Stimulated activated CD8-positive, alpha-beta memory T cell treated with anti-CD3 and anti-CD28 coated beads, Interleukin-12 subunit alpha, Interleukin-12 subunit beta, amount 100 ng/mL, for 4 hours (primary cell): ENCODE results near the gene GALNT10.

Experiments
- DNase-seq: peaks from one replicate; pipeline ENCODE4 v3.0.0-alpha.2; 2020; ENCODE audit warnings: low read depth

Gene GALNT10

GRCh38 chr5:154234551-154234950, 44.0 kb downstream of the GALNT10 start:
- DNase-seq = no peak

GRCh38 chr5:154236011-154236410, 45.5 kb downstream of the GALNT10 start:
- DNase-seq = no peak

DNA sequence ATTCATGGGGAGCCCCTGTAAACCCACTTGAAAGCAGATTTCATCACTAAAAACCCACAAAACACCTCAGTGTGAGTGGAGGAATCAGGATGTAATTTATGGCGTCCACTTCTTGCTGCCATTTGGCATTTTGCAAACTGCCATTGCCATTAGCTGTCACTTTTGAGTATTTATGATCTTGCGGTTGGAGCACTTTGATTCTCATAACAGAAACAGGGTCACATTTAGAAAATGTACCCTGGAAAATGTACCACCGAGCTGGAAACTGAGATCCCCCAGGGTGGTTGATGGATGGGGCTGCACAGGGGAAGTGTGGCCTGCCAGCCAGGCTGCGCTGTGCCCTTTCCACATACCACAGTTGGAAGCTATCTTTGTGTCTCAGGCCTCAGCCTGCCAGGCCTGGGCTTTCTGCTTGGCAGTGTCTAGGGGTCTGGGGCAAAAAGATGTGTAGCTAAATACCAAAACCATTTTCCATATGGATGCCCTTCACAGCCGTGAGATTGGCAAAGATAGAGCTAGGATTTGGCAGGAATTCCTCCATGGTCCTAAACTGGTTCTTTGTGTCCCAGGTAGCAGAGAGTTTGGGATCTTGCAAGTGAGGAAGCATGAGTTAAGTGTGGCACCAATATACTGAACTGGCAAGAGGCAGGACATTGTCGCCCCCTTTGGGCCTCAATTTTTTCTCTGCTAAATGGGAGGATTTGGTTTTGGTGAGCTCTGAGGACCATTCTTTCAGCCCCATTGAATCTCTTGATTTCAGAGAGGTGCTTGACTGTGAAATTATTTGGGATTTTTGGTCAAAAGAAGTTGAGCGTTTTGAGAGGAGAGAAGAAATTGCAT, 46.2 kb downstream of the GALNT10 start:
- DNase-seq = no peak

DNA sequence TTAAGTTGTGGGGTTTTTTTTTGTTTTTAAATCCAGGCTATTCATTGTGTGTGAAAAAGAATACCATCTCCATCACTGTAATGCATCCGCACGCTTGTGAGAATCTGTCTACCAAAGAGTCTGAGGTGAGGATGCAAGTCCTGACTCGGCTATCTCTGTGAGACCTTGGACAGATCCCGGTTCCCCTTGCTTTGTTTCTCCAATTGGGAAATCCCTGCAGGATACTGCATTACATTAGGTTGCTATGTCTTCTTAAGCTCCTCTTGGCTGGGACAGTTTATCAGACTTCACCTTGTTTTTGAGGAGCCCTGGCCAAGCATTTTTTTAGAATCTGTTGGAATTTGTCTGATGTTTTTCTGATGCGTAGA, 46.8 kb downstream of the GALNT10 start:
- DNase-seq = no peak

DNA sequence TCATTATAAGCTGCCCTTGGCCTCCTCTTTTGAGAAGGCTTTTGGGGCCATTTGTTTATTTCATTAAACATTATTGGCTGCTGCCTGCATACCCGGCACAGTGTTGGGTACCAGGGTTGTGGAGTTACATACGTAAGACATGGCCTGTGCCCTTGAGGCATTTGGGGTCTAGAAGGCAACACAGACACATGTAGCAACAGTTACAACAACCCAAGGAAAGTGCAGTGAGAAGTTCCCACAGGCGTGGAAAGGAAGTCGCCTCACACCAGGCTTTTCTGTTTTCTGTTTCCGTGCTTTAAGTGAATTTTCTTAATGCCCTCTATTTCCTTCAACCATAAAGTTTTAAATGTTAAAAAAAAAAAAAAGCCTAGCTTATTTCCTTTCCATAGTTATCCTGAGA, 47.4 kb downstream of the GALNT10 start:
- DNase-seq = no peak

DNA sequence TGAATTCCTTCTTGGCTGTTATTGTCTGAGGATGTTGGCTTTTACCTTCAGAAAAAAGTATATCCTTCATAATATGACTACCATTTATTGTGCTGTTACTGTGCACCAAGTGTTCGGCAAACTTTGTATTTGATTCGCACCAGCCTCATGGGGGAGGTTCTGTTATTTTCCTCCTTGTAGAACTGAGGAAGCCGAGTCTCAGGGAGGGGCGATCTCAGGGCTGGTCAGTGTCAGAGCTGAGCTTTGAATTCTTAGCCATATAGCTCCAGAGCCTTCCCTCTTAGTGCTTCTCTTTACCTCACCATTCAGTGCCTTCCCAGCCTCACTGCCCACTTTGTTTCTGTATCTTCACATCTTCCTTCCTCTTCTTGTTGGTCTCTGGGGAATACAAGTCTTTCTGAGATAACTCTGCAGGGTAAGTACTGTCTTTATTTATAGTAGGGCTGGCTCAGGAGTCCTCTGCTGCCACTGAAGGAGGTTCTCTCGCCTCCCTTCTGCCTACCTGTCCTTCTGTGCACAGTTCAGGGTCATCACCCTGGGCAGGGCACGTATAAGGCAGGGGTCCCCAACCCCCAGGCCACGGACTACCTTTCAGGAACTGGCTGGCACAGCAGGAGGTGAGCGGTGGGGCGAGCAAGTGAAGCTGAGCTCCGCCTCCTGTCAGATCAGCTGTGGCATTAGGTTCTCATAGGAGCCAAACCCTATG, 48.4 kb downstream of the GALNT10 start:
- DNase-seq = no peak

GRCh38 chr5:154240595-154240994, 50.1 kb downstream of the GALNT10 start:
- DNase-seq = no peak

DNA sequence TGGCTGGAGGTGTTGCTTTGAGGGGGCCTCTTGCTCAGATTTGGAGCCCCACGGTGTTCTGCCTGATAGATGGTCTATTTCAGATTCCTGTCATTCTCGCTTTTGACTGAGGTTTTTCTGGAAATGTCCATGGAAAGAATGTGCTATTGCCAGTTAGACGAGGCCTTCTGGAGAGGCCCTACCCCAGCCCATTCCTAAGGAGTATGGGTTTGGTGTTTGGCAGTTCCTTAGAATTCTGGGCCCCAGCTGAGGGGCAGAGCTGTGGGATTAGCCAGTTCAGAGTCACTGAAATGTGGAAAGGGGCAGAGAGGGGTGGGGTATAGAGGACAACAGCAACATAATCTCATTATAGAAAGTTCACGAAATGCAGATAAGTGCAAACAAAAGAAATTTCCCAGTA, 50.5 kb downstream of the GALNT10 start:
- DNase-seq = no peak

DNA sequence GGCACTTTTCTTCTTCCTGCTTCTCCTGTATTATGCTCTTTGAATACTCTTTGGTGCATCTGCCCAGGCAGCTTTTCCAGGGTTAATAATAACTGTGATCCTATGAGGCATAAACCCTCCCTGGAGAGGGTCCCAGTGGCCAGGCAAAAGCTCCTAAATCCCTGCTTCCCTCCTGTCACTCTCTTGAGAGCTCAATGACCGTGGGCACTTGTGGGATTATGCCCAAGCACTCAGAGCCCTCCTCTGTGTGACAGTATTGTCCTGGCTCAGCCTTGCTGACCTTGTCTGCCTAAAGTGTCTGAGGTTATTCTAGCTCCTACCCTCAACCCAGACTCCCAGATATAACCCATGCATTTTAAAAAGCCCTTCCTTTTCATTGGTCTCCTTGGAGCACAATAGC, 51.9 kb downstream of the GALNT10 start:
- no peak for DNase-seq

GRCh38 chr5:154242964-154243376, 52.4 kb downstream of the GALNT10 start:
- DNase-seq = no peak

GRCh38 chr5:154243736-154244135, 53.2 kb downstream of the GALNT10 start:
- DNase-seq = no peak

DNA sequence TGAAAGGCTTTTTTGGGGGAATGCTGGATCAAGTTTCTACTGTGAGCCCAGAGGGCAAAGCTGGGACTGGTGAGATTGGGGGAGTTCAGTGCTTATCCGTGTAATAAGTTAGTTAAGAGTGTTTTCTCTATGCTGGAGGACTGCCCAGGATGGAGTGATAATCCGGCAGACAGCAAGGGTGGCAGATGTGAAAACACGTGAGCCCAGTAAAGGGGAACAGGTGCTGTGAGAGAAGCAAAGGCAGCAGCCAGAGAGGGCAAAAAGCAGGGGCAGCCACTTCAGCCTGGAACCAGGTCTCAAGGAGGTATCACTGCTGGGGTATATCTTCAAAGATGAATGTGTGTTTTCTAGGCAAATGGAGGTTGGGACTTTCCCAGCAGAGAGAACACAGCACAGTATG, 53.9 kb downstream of the GALNT10 start:
- DNase-seq = no peak

- DNase-seq = no peak
Observed at GRCh38 chr5:154248691-154249090, 58.2 kb downstream of the GALNT10 start.

- DNase-seq = no peak
Observed at GRCh38 chr5:154249826-154250225, 59.3 kb downstream of the GALNT10 start.

DNA sequence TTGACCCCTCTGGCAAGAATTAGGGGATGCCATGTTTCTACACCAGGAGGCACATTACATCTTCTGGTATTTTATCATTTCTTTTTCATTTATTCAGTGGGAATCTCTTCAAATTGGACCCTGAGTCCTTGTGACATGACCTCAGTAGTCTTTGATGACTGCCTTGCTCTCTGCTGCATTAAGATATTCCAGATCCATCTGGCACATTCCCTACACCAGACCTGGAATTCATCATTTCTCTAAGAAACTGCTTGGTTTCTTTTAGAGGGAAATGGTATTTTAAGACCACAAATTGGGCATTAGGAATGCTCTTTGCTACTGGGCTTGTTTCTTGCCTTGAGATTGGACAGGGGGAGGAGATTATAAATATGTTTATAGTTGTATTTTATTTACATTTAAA, 61.0 kb downstream of the GALNT10 start:
- no peak for DNase-seq

GRCh38 chr5:154253807-154254206, 63.3 kb downstream of the GALNT10 start:
- no peak for DNase-seq

DNA sequence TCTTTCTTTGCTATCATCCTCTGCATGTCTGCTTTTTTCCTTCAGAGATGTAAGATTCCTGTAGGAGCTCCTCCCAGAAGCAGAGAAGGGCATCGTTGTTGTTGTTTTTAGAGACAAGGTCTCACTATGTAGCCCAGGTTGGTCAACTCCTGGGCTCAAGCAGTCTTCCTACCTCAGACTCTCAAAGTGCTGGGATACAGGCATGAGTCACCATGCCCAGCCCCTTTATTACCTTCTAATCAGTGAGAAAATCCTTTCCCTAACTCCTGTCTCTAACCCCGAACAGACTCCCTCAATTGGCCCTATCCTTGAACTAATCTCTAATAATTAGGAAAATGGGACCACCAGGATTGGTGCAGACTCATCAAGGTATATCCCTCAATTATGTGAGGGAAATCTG, 64.4 kb downstream of the GALNT10 start:
- DNase-seq = no peak

DNA sequence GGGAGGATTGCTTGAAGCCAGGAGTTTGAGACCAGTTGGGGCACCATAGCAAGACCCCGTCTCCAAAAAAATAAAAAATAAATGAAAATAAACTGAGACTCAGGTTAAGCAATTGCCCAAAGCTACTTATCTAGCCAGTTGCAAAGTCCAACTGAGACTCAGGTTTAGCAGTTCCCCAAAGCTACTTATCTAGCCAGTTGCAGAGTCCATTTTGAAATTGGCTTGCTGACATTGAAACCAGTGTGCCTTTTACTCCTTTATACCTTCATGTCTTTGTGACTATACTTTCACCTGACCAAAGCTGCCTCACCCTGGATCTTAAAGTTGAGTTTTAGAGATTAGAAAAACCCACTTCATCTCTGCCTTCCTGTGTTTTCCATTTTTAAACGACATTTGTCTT, 66.5 kb downstream of the GALNT10 start:
- no peak for DNase-seq

DNA sequence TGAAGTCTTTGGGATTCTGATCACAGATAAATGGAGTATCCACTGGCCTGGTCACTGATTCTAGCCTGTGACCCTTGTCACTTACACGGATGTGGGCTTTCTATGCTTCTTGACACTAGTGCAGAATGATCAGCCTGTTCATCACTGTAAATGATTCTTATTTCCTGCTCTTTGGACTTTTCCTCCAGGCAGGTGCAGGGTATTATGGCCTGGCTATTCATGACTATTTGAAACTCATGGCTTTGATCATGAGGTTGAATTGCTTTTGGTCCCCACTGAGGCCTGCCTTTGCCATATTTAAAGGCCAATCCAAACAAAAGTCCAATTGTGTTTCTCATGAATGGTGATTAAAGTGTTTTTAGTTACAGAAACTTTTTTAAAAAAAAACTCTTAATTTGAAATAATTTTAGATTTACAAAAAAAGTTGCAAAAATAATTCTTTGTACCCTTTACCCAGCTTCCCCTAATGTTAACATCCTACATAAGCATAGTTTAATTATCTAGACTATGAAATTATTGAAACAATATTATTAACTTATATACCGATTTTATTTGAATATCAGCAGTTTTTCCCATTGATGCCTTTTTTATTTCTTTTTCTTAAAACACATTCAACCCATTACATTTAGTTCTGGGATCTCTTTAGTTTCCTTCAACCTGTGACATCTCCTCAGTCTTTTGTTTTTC, 68.1 kb downstream of the GALNT10 start:
- DNase-seq = no peak

- DNase-seq = no peak
Observed at GRCh38 chr5:154260224-154260927, 69.8 kb downstream of the GALNT10 start.

DNA sequence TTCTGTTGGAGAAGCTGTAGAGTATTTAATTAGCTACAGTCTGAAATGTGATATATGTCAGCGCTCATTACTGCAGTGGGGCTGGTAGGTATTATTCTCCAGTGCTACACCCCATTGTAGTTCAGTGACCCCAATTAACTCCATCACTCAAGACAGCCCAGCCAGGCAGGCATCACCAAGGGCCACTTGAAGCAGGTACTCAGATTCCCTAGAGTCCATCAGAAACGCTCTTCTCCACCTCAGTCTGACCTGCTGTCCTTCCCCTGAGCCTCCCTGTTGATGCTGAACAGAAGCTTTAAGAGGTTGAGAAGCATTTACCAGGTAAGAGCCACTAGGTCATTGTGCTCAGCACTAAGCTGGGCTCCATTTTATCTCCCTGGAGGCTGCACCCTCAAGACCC, 71.8 kb downstream of the GALNT10 start:
- DNase-seq = no peak

GRCh38 chr5:154264549-154265196, 74.1 kb downstream of the GALNT10 start:
- DNase-seq = no peak
